Tibial artery (tissue), 4 donors: ENCODE results near the gene ICOS.

Experiments
- DNase-seq, 2 donors: peaks; one replicate each; pipeline ENCODE4 v3.0.0-alpha.2; 2019
- H3K27ac ChIP-seq, 2 donors: fragments of 200-600 bp; sonication (generic) in 1 of 2; 1 replicate in 1 of 2; 2 replicates in 1 of 2; pipeline ENCODE4 v1.5.1; 2018 to 2019; ENCODE audit warnings: mild to moderate bottlenecking in 1 of 2
- H3K27me3 ChIP-seq, 2 donors: fragments of 200-600 bp; sonication (generic) in 1 of 2; one replicate each; pipeline versions ENCODE4 v1.5.1 to v1.6.0; 2016 to 2019
- H3K36me3 ChIP-seq, 3 donors: fragments of 200-600 bp; sonication (generic) in 2 of 3; one replicate each; pipeline ENCODE4 v1.5.1; 2016 to 2019; ENCODE audit warnings: mild to moderate bottlenecking in 2 of 3
- H3K4me1 ChIP-seq, 4 donors: fragments of 200-600 bp; sonication (generic) in 2 of 4; 1 replicate in 3 of 4; 2 replicates in 1 of 4; pipeline ENCODE4 v1.5.1; 2016 to 2019
- H3K4me3 ChIP-seq, 2 donors: fragments of 200-600 bp; sonication (generic) in 1 of 2; 1 replicate in 1 of 2; 2 replicates in 1 of 2; pipeline ENCODE4 v1.5.1; 2018 to 2019; ENCODE audit warnings: mild to moderate bottlenecking in 2 of 2
- H3K9me3 ChIP-seq, 3 donors: fragments of 200-600 bp; sonication (generic) in 1 of 3; one replicate each; pipeline ENCODE4 v1.5.1; 2016 to 2019
- intact Hi-C: fragments of 100-400 bp; cut with DNase I; formaldehyde crosslinking; loops from one replicate; pipeline ENCODE4 v1.15.0; 2023; ENCODE audit warnings: low total_unique reads
- TF ChIP-seq, protein P1 (sequence below), 2 experiments: fragments of 200-600 bp in 1 of 2; fragments of 450-650 bp in 1 of 2; IDR thresholded peaks; one replicate each; pipeline ENCODE4 v1.5.1; 2017 to 2019; ENCODE audit warnings: antibody characterized with exemption in 2 of 2, mild to moderate bottlenecking in 1 of 2, moderate library complexity in 1 of 2

ICOS gene

DNA sequence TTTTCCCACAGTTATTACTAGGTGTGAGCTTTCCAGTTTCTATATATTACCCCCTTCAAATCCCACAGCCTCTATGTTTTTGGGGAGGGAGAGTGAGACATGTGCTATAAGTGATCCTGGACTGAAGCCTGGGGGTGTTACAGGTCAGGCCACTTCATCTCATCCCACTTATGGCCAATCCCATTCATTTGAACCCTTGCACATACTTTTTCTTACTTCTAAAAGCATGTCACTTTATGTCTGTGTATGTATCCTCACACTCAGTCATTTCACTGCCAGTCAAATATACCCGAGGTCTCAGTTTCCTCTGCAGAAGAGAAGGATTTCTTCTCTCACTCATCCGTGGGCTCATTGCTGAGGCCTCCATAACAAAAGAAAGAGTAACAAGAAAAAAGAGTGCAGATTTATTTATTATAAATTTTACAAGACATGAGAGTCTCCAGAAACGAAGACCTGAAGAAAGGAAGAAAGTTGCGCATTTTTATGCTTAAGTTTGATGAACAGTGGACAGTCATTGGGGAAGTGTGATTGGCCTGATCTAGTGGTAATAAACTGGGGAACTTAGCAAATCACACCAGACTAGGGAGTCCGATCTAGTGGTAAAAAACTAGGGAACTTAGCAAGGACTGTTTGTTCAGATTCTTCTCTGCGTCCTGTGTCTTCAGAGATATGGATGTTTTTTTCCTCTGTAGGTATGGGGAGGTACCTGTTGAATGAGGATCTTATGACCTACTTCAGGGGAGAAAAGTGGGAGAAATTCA lies 52.1 kb downstream of the ICOS start:
- H3K27me3 ChIP-seq, result no peaks in the 10 kb centered on the region
- no peaks in the 10 kb centered on the region for H3K36me3 ChIP-seq
- H3K4me1 ChIP-seq, result peaks cover 0 to 9% (median 0%) of the 10 kb centered on the region in 4 donors
- no peak overlapping the region for H3K4me3 ChIP-seq
- H3K9me3 ChIP-seq, result no peaks in the 10 kb centered on the region
- no peak for DNase-seq
- TF ChIP-seq, protein P1, sequence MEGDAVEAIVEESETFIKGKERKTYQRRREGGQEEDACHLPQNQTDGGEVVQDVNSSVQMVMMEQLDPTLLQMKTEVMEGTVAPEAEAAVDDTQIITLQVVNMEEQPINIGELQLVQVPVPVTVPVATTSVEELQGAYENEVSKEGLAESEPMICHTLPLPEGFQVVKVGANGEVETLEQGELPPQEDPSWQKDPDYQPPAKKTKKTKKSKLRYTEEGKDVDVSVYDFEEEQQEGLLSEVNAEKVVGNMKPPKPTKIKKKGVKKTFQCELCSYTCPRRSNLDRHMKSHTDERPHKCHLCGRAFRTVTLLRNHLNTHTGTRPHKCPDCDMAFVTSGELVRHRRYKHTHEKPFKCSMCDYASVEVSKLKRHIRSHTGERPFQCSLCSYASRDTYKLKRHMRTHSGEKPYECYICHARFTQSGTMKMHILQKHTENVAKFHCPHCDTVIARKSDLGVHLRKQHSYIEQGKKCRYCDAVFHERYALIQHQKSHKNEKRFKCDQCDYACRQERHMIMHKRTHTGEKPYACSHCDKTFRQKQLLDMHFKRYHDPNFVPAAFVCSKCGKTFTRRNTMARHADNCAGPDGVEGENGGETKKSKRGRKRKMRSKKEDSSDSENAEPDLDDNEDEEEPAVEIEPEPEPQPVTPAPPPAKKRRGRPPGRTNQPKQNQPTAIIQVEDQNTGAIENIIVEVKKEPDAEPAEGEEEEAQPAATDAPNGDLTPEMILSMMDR (IDR thresholded peaks at IDR 0.05), result no peak
- intact Hi-C loops, result no loop called here
- no peak overlapping the region for H3K27ac ChIP-seq

DNA sequence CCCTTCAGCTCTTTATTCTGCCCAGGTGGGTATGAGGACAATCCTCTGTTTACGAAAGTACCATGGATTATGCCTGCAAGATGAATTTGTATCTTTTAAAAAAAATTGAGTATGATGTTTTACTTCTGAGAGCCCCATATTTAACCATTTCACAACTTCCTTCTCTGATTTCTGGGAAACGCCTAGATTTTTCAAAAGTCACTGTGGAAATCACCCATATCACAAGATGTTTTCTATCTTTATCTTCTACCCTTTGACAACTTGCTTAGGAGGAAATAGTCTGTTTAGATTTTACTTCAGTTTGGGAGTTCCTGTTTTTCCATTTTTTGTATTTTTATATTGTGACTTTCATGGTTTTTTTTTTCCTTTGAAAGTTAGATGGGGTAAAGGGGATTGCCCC lies 53.0 kb downstream of the ICOS start:
- intact Hi-C loops, result no loop called here

DNA sequence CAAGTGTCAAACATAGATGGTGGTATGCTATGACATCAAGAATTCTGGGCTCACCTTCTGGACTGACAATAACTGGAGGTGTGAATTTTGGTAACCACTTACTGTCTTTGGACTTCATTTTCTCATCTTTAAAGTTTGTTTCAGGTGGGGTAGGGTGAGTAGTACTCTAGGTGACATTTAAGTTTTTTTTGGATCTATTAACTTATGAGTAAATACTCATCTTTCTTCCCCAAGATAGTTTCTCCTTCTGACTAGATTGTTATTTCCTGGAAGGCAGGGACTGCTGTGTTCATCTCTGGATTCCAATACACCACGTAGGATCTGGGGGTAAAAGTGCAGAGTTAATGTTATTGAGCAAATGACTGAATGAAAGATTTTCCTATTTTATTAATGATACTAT lies 55.9 kb downstream of the ICOS start:
- Histone ChIP-seq H3K27ac (no peak overlapping the region), H3K4me1 (peaks cover 0 to 3% (median 0%) of the 10 kb centered on the region in 4 donors), H3K27me3 (no peaks in the 10 kb centered on the region), H3K4me3 (no peak overlapping the region), H3K36me3 (no peaks in the 10 kb centered on the region), H3K9me3 (no peaks in the 10 kb centered on the region)
- no peak for DNase-seq
- TF ChIP-seq, protein P1 (IDR thresholded peaks at IDR 0.05), result no peak
- intact Hi-C loops, result no loop called here

More for the DNA sequence above, 53.0 kb downstream of the ICOS start:
- peaks cover 0 to 9% (median 0%) of the 10 kb centered on the region in 4 donors for H3K4me1 ChIP-seq
- no peaks in the 10 kb centered on the region for H3K27me3 ChIP-seq
- TF ChIP-seq, protein P1 (IDR thresholded peaks at IDR 0.05), result no peak
- H3K36me3 ChIP-seq, result no peaks in the 10 kb centered on the region
- H3K4me3 ChIP-seq, result no peak overlapping the region
- H3K27ac ChIP-seq, result no peak overlapping the region
- no peaks in the 10 kb centered on the region for H3K9me3 ChIP-seq
- no peak for DNase-seq

DNA sequence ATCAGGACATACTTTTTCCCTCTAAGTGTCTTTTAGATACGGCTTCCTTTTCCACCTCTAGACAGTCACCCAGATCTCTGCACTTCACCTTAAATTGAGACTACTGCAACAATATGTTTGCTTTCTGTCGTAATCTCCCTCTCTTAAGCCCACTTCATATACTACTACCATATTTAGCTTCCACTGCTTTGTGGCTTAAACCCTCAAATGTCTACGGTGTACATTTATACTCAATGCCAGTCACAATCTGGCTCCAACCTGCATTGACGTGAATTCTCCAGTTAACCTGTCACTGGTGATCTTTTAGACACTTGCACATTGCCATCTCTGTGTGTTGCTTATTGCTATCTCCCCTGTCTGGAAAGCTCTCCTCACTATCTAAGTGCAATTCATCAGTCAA lies 56.4 kb downstream of the ICOS start:
- TF ChIP-seq, protein P1 (IDR thresholded peaks at IDR 0.05), result no peak
- H3K27me3 ChIP-seq, result no peaks in the 10 kb centered on the region
- H3K4me1 ChIP-seq, result peaks cover 0 to 4% (median under 1%) of the 10 kb centered on the region in 4 donors
- no peak overlapping the region for H3K27ac ChIP-seq
- intact Hi-C loops, result no loop called here
- DNase-seq, result no peak
- no peaks in the 10 kb centered on the region for H3K9me3 ChIP-seq
- H3K4me3 ChIP-seq, result no peak overlapping the region
- no peaks in the 10 kb centered on the region for H3K36me3 ChIP-seq

DNA sequence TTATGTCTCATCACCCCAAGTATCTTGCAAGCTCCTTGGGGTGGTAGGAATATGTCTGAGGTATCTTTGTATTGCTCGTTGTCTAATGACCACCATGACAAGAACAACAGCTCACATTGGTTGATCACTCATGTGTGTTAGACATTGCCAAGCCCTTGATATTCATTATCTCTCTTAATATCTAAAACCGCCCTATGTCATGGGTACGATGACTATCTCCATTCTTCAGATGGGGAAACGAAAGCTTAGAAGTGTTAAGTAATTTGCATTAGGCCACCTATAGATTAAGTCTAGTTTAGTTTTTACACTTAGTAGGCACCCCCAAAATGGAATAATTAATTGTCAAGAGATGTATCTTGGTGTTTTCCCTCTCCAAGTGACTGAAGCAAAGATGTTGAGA lies 57.0 kb downstream of the ICOS start:
- TF ChIP-seq, protein P1 (IDR thresholded peaks at IDR 0.05), result no peak
- no peak overlapping the region for H3K27ac ChIP-seq

More for the DNA sequence above, 57.0 kb downstream of the ICOS start:
- intact Hi-C loops, result no loop called here
- Histone ChIP-seq H3K4me1 (peaks cover 0 to 9% (median 4%) of the 10 kb centered on the region in 4 donors), H3K27me3 (no peaks in the 10 kb centered on the region), H3K4me3 (no peak overlapping the region), H3K9me3 (no peaks in the 10 kb centered on the region), H3K36me3 (no peaks in the 10 kb centered on the region)
- no peak for DNase-seq
